GM18517 (cell line): Measurements from ENCODE around the gene ASF1B.
"Not testable (repeated sequence)": the region's sequence is repeated elsewhere in the genome, so short reads cannot be mapped to it uniquely, and the experiment has no call there.

ENCODE experiments used
- ATAC-seq: cut with Tn5 transposase; IDR thresholded peaks from one replicate; pipeline ENCODE4 v1.9.1; 2021; ENCODE audit warnings: mild to moderate bottlenecking, moderate library complexity; ENCODE audit not compliant: unreplicated experiment

Gene ASF1B

DNA sequence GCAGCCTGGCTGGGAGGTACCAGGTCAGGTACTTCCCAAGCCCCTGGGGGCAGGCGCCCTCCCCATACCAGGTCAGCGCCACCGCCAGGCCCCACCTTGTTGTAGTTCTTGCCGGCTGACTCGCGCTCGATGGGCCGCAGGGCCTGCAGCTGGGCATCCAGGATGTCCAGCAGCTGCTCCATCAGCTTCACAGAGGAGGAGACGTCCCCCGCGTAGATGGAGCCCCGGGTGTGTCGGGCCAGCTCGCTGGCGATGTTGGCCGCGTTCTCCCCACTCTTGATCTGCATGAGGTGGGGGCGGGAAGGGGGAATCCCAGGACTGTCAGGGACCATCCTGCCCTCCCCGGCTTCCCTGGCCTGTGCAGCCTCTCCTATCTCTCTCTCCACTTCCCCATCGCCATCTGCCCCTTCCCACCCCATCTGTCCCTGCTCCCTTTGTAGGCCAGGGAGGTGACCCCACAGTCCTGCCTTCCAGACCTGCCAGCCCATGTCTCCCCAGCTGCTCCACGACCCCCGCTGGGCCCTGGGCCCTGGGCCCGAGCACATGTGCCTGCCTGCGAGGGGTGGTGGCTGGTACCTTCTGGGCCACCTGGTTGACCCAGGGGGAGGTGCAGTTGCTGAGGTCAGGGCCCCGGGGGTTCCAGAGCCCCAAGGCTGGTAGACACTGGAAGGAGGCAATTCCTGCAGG is 23.8 kb upstream of the ASF1B start:
- no peak for ATAC-seq

GRCh38 chr19:14159059-14159458 is 22.7 kb upstream of the ASF1B start:
- ATAC-seq = no peak

- ATAC-seq = no peak
Observed at GRCh38 chr19:14158276-14159023, 22.1 kb upstream of the ASF1B start.

DNA sequence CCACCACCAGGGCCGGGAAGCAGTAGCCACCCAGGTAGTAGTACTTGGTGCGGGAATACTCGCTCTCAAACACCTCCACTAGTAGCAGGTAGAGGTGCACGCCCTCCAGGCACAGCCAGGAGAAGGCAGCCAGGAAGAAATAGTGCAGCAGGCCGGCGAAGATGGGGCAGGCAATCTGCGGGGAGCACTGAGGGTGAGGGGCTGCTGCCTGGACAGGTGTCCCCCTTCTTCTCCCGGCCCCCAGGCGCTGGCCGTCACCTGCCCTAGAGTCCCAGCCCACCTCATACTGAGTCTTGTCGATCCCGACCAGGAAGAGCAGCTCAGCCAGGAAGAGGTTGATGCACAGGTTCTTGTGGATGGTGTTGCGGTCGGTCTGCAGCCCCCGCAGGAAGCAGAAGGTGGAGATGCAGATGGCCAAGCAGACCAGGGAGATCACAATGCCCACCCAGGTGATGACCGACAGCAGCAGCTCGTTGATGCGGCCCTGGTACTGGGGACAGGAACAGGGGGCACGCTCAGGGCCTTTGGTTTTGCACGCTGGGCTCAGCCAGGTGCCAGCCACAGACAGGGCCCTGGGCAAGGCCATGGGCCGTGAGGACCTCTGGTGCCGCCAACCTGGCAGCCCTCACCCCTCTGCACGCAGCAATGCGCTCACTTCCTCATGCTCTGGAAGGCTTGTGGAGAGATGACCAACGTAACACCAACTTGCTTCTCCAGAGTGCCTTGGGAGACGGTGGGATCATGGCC is 20.8 kb upstream of the ASF1B start:
- ATAC-seq = no peak

- ATAC-seq = no peak
Observed at GRCh38 chr19:14156122-14156521, 19.7 kb upstream of the ASF1B start.

GRCh38 chr19:14155371-14155770 is 19.0 kb upstream of the ASF1B start:
- ATAC-seq = no peak

DNA sequence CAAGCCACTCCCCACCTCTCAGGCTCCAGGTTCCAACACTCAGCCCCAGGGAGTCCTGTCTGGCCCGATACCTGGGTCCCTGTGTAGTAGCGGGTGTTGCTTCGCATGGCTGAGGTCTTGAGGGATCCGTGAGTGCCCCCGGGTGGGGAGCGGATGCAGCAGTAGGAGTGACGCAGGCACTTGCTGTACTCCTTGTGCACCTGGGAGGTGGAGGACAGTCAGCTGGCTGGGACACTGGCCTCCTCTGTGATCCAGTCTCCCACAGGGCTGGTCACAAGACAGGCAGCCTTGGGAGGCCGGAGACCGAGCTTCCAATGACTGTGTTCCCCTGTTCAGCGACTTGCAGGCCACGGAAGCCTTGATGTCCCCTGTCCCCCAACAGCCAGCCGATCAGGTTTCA is 16.3 kb upstream of the ASF1B start:
- no peak for ATAC-seq

DNA sequence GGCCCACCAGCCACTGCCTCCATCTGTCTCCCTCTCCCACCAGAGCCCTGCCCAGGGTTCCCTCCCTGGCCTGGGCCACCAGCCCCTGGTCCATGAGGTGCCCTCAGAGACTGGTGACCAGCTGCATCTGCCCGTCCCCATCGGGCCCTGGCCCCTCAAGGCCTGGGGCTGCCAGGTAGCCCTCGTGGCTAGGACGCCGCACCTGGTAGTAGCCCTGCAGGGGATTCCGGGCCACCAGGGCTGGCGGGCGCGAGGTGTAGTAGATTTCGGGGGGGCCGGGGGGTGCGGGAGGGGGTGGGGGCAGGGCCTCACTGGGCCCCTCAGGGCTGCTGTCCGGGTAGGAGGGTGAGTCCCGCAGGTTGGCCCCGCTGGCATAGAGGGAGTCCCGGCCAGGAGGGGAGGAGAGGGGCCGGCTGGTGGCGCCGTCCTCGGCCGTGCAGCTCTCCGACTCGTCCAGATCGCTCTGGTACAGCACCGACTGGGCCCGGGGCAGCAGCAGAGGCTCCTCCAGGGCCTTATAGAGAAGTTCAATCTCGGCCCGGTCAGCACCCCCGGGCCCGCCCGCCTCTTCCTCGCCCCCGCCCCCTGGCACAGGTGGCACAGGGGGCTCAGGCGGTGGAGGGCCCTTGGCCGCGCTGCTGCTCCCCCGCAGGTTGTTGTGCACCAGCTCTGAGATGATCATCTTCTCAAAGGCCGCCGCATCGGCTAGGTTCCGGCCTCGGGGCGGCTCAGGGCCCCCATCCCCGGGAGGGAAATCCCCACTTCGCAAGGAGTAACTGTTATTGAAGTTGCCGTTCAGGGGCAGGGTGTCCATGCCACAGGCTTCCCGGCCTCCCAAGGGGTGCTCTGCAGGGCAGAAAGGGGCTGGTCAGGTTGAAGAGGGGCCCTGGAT is 14.6 kb upstream of the ASF1B start:
- ATAC-seq = no peak

DNA sequence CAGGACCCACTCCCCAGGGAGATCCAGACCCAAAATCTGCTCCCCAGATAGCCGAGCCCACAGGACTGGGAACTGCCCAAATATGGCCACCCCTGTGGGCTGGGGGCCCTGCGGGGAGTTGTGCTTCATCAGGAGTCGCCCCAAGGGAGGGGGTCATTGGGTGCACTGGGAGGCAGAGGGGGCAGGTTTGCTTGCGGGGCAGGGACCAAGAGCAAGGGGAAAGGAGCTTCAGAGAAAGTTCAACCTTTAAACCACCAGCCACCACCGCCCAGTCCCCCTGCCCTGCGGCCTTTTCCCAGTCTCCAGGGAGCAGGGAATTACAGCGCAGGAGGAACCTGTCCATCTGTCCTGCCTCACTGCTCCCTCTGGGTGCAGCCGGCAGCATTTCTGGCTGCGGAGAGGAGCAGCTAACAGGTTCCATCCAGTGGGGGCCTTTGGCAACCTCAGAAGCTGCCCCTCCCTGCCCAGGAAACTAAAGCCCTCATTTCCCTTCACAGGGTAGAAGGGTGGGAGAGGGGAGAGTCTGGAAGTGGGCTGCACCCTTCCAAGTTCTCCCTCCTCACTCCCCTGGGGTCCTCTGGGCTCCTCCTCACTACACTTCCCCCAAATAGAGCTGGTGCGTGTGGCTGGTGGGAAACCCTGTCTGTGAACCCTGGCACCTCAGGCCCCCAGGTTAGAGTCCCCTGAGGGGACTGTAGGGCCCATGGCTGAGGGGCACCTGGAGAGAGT is 13.8 kb upstream of the ASF1B start:
- ATAC-seq = no peak

- ATAC-seq = no peak
Observed at GRCh38 chr19:14149509-14149994, 13.2 kb upstream of the ASF1B start.

DNA sequence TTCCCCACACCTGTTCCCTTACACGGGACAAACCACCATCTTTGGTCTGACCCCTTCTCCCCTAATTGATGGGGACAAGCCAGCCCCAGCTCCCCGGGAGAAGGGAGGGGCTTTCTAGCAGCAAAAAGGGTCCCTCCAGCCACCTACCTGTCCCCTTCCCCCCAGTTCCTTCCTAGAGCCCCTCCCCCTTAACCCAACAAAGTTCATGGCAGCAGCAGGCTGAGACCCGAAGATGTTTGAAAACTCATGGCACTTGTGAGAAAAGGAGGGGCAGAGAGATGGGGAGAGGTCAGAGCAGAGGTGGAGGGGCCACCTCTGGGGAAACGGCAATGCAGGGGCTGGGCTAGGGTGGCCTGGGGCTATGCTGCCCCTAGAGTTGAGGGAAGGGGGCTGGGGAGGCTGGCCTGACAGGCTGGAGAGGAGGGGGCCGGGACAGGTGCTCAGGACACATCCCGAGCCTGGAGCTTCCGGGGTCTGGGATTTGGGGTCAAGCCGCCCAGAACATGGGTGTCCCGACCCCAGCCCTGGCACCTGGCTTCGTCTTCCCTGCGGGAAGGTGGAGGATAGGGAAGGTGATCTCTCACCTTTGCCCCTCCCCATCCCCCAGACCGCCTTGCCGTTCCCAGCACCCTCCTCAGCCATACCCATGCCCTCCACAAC is 12.5 kb upstream of the ASF1B start:
- ATAC-seq = no peak

DNA sequence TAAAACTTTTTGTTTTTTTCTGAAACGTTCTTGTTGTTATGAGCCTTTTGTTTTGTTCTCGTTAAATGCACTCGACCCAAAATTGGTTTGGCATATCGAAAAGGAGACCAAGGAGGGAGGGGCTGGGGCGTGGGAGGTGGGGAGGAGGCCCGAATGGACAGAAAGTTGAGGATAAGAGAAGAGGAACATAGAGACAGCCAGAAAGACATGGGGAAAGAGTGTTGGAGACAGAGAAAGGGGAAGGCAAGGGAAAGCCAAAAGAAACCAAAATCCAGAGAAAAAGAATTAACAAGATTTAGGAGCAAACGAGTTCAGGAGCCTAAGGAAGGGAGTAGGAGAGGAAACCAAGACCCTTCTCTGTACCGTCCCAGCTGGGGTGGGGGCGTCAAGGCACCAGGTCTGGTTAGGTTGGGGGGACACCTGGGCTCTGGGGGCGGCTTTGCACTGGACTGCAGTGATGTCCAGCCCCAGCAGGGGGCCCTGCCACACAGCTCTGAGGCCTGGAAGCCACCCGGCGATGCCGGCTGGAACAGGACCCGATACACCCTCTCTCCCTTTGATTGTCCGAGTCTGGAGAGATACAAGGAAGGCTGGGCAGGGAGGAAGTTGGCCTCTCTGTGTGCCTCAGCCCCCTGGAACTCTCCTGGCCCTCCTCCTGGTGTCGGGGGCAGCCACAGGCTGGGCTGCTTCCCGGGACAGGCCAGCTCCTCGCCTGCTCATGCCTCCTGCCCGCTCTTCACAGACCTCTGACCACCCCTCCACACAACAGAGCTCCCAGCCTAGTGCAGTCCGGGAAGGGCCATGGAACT is 11.6 kb upstream of the ASF1B start:
- ATAC-seq = no peak

- no peak for ATAC-seq
Observed at GRCh38 chr19:14146789-14147216, 10.4 kb upstream of the ASF1B start.

GRCh38 chr19:14146169-14146568 is 9.8 kb upstream of the ASF1B start:
- ATAC-seq = not testable (repeated sequence)

DNA sequence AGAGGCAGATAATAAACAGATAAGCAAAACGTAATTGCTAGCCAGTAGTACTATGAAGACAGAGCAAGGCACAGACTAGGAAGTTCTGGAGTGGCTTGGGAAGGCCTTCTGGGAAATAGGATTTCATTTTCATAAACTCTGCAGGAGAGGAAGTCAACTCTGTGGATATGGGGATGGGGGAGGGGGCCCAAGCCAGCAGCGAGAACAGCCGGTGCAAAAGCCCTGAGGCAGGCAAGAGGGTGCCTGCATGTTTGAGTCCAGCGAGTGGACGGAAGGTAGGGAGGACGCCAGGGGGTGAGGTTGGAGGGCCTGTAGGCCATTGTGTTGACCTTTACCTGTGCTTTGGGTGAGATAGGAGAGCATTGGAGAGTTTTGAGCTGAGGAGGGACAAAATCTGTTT is 9.0 kb upstream of the ASF1B start:
- ATAC-seq = no peak

- no peak for ATAC-seq
Observed at GRCh38 chr19:14142262-14143190, 6.1 kb upstream of the ASF1B start.

GRCh38 chr19:14141041-14141440 is 4.7 kb upstream of the ASF1B start:
- no peak for ATAC-seq

GRCh38 chr19:14139944-14140343 is 3.6 kb upstream of the ASF1B start:
- no peak for ATAC-seq
